Measurements from ENCODE around the gene PTPRQ.

PTPRQ gene

GRCh38 chr12:80553316-80553715, 109.3 kb downstream of the PTPRQ start (continued):
- 0 out of 2 replicates have a peak, but pooled peaks have one; percentile 34 for TF ChIP-seq ZNF184 (tag by site-specific recombination; IDR thresholded peaks at IDR 0.05)
- no peak for TF ChIP-seq ZNF157 (tag by site-specific recombination; IDR thresholded peaks at IDR 0.05)
- TF ChIP-seq ZNF843 (tag by site-specific recombination; IDR thresholded peaks at IDR 0.05) = 0 out of 2 replicates have a peak, but pooled peaks have one; percentile 34
- no peak for TF ChIP-seq ZBTB21 (tag by site-specific recombination; IDR thresholded peaks at IDR 0.05)
- peak; percentile 30; the same call in 1 of the 2 replicates for TF ChIP-seq ZEB2 (tag by site-specific recombination; IDR thresholded peaks at IDR 0.05)
- TF ChIP-seq ZNF366 (tag by site-specific recombination; conservative IDR thresholded peaks at IDR 0.05) = peak; percentile 56; the same call in 1 of the 2 replicates

- Histone ChIP-seq H3K4me3 (ENCODE audit: low read depth, low read length) (no peak overlapping the region), H3K27ac (ENCODE audit: extremely low read depth, low read depth, low read length) (no peak overlapping the region), H3K9me3 (ENCODE audit: control insufficient read depth, insufficient read depth, low read depth, low read length) (no peaks in the 10 kb centered on the region), H3K4me1 (ENCODE audit: control insufficient read depth, insufficient read depth, low read length) (peaks cover 5% of the 10 kb centered on the region), H3K36me3 (ENCODE audit: control insufficient read depth in 2 of 2, insufficient read depth in 1 of 2, low read length in 2 of 2) (no peaks in the 10 kb centered on the region)
- TF ChIP-seq MEIS1 (CRISPR knock-in tag; IDR thresholded peaks at IDR 0.05; ENCODE audit: borderline replicate concordance) = no peak
- no peak for TF ChIP-seq FEZF1 (tag by site-specific recombination; IDR thresholded peaks at IDR 0.05)
- no peak for TF ChIP-seq BCL11B (tag by site-specific recombination; IDR thresholded peaks at IDR 0.05; ENCODE audit: low read depth)
- no peak for TF ChIP-seq ZNF768 (tag by site-specific recombination; IDR thresholded peaks at IDR 0.05)
- no peak for TF ChIP-seq ZNF18 (tag by site-specific recombination; IDR thresholded peaks at IDR 0.05)
- no peak for TF ChIP-seq ZNF335 (tag by site-specific recombination; conservative IDR thresholded peaks at IDR 0.05)
- no peak for TF ChIP-seq ZNF555 (tag by site-specific recombination; conservative IDR thresholded peaks at IDR 0.05)
- ChIA-PET POLR2A (no interaction called here), CTCF (no interaction called here)
Measured at GRCh38 chr12:80556566-80556965, 112.5 kb downstream of the PTPRQ start.

- H3K27ac ChIP-seq (ENCODE audit: extremely low read depth, low read depth, low read length) = no peak overlapping the region
- no peaks in the 10 kb centered on the region for H3K9me3 ChIP-seq (ENCODE audit: control insufficient read depth, insufficient read depth, low read depth, low read length)
- CTCF ChIA-PET = interaction anchor here (1.0 kb wide), 1 partner anchor 87 kb away, joined by 3 read pairs; no protein-coding TSS in a partner anchor
- POLR2A ChIA-PET = no interaction called here
- H3K4me3 ChIP-seq (ENCODE audit: low read depth, low read length) = no peak overlapping the region
- H3K36me3 ChIP-seq (ENCODE audit: control insufficient read depth in 2 of 2, insufficient read depth in 1 of 2, low read length in 2 of 2) = no peaks in the 10 kb centered on the region
- TF ChIP-seq ZNF311 (tag by site-specific recombination; IDR thresholded peaks at IDR 0.05; ENCODE audit: borderline replicate concordance) (no peak), ZSCAN30 (tag by site-specific recombination; IDR thresholded peaks at IDR 0.05) (no peak), ZNF335 (tag by site-specific recombination; conservative IDR thresholded peaks at IDR 0.05) (no peak)
- H3K4me1 ChIP-seq (ENCODE audit: control insufficient read depth, insufficient read depth, low read length) = no peaks in the 10 kb centered on the region
Measured at GRCh38 chr12:80559766-80560165, 115.7 kb downstream of the PTPRQ start.

GRCh38 chr12:80565271-80565670, 121.2 kb downstream of the PTPRQ start:
- no peaks in the 10 kb centered on the region for H3K9me3 ChIP-seq (ENCODE audit: control insufficient read depth, insufficient read depth, low read depth, low read length)
- ChIA-PET POLR2A (no interaction called here), CTCF (interaction anchor here (0.6 kb wide), 1 partner anchor 45 kb away, joined by 3 read pairs; no protein-coding TSS in a partner anchor)
- H3K4me3 ChIP-seq (ENCODE audit: low read depth, low read length) = no peak overlapping the region
- no peaks in the 10 kb centered on the region for H3K36me3 ChIP-seq (ENCODE audit: control insufficient read depth in 2 of 2, insufficient read depth in 1 of 2, low read length in 2 of 2)
- no peaks in the 10 kb centered on the region for H3K4me1 ChIP-seq (ENCODE audit: control insufficient read depth, insufficient read depth, low read length)
- no peak overlapping the region for H3K27ac ChIP-seq (ENCODE audit: extremely low read depth, low read depth, low read length)
- no peak for TF ChIP-seq TCF7L2 (IDR thresholded peaks at IDR 0.05; ENCODE audit: borderline replicate concordance, low read depth, low read length)
- TF ChIP-seq KLF1 (tag by site-specific recombination; IDR thresholded peaks at IDR 0.05) = no peak
- TF ChIP-seq BCL6B (tag by site-specific recombination; IDR thresholded peaks at IDR 0.05) = no peak
- no peak for TF ChIP-seq ZNF366 (tag by site-specific recombination; conservative IDR thresholded peaks at IDR 0.05)
- TF ChIP-seq ZNF580 (tag by site-specific recombination; IDR thresholded peaks at IDR 0.05) = no peak
- no peak for TF ChIP-seq ZNF514 (tag by site-specific recombination; IDR thresholded peaks at IDR 0.05)
- TF ChIP-seq BCL11A (tag by site-specific recombination; IDR thresholded peaks at IDR 0.05; ENCODE audit: low read depth) = no peak
- no peak for TF ChIP-seq ZBTB10 (tag by site-specific recombination; IDR thresholded peaks at IDR 0.05)
- TF ChIP-seq ZNF391 (tag by site-specific recombination; IDR thresholded peaks at IDR 0.05; ENCODE audit: borderline replicate concordance, low read depth) = no peak
- TF ChIP-seq ZNF23 (tag by site-specific recombination; IDR thresholded peaks at IDR 0.05; ENCODE audit: borderline replicate concordance) = no peak

All from HEK293 (cell line).